ENCODE measurements around the gene GAB3.

Gene GAB3

DNA sequence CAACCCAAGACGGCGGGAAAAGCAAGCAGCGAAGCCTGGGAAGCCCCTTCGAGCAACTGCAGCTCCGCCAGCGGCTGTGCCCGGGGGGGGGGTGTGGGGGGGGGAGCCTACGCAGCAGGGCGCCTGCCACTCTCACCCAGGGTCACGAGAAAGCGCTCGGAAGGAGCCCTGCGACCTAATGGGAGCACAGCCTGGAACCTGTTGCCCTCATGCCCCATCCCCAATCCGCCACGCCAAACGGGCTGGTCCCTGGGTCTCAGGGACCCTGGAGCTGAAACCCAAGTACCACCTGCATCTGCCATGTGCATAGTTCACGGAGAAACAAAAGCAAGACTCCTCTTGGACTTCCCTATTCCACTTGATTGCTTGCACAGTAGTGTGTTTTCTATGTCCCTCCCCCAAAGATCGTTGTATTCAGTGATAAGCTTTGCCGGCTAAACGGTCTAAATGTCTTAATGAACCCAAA, 359 bp upstream of the GAB3 start:
- no peak for DNase-seq (ENCODE audit: low read depth in 3 of 3)

DNA sequence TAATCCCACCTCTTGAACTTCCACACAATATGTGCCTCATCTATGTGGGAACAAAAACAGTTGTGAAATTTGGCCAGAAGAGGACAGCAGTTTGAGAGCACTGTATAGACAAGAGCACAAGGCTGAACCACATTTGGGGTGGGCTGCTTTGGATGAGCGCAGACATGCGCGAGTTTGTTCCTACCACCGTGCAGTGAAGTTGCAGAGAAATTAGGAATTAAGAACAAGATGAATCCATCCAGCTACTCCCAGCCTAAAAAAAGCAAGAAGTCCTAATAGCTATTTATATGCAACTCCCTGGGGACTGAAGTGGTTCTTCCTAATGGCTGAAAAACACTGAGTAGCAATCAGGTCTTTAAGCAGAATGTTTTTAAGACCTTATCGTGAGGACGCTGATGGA, 1.0 kb downstream of the GAB3 start:
- DNase-seq (ENCODE audit: low read depth in 3 of 3), result no peak

DNA sequence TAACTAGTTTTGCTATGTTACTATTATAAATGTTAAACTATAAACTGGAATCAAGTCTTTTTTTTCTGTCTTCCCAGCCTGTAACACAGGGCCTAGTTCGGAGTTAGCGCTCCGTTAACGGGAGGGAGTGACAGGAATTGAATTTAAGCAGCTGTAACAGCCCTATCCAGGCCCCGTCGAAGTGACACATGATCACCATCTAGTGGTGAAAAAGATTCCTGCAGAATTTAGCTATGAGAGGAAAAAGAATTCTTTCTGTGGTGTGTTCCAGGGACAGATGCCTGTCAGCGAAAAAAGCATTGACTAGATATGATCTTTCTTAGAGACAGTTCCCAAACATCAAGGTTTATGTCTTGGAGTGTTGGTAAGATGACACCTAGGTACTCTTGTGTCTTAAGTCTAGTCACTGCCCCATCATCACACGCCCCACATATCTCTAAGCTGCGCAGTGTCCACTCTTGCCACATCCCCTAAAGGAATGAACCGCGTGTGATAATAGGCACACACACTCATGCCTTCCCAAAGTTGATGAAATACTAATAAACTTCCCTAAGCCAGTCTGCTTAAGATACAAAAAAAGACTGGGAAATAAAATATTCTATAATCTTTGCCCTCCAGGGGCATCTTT, 2.1 kb downstream of the GAB3 start:
- DNase-seq (ENCODE audit: low read depth in 3 of 3), result no peak

DNA sequence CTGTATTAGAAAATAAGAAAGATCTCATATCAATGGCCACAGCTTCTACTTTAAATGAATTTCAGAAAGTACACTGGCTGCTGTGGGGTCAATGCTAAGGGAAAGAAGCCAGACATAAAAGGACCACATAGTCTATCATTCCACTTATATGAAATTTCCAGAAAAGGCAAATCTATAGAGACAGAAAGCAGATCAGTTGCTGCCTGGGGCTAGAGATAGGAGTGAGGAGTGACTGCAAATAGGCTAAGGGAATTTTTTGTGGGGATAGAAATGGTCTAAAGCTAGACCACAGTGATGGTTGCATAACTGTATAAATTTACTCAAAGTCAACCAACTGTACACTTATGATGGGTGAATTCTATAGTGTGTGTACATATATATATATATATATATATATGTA, 8.3 kb downstream of the GAB3 start:
- DNase-seq (ENCODE audit: low read depth in 3 of 3), result no peak

DNA sequence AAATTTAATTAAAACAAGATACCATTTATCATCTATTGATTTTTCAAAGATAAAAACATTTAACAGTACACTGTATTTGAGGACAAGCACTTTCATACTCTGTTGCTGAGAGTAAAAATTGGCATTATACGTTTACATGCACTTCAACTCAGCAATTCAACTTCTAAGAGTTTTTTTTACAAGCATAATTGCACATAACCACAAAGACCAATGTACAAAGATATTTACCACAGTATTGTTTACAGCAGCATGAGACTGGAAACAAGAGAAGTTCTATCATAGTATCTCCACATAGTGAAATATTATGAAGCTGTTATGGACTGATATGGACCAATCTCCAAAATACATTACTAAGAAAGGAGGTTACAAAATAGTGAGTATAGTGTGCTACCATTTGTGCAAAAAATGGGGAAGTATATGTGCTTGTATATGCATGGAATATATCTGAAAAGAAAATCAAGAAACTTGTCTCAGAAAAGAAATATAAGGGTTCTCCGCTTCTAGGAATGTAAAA, 10.9 kb downstream of the GAB3 start:
- DNase-seq (ENCODE audit: low read depth in 3 of 3), result no peak

DNA sequence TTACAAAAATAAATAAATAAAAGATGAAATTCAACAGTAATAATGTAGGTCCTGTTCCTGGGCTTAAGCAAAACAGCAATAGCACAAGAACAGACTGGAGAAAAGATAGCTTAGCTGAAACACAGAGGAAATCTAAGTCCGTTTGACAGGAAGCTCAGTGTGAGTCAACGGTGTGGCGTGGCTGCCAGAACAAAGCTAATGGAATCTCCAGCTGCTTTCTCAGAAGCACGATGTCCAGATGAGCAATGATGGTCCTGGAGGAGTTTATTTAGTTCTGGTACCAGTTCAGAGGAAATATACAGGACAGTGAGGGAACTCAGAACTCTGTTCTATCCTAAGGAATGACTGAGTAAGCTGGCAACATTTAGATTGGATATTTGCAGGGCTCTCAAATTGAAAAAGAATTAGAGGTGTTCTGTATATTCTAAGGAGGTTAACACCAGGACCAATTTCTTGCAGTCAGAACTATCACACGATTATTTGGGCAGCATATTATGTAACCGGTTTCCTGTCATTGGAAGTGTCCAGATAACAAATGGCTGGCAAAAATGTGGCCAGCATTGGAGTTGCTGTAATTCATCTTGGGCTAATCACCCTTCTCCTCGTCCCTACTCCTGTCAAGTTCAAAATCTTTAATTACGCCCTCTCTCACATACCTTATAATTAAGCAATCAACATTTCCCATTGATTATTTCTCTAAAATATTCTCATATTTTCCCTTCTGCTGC, 12.7 kb downstream of the GAB3 start:
- DNase-seq (ENCODE audit: low read depth in 3 of 3), result no peak

DNA sequence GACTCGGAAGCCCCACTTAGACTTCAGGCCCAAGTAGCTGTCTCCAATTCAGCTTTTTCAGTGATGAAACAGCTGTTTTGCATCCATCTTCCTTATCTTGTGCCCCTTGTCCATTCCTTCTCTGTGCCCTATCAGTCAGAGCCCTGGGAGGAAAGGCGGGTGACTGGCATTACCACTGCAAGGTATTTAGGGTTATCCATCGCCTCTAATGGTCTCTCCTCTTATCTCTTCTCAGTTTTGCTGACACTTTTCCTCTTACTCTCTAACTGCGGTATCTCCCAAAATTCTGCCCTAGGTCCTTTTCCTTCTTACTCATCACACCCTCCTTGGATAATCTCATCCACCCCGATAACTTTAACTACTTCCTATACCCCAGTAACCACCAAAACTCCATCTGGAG, 13.7 kb downstream of the GAB3 start:
- no peak for DNase-seq (ENCODE audit: low read depth in 3 of 3)

DNA sequence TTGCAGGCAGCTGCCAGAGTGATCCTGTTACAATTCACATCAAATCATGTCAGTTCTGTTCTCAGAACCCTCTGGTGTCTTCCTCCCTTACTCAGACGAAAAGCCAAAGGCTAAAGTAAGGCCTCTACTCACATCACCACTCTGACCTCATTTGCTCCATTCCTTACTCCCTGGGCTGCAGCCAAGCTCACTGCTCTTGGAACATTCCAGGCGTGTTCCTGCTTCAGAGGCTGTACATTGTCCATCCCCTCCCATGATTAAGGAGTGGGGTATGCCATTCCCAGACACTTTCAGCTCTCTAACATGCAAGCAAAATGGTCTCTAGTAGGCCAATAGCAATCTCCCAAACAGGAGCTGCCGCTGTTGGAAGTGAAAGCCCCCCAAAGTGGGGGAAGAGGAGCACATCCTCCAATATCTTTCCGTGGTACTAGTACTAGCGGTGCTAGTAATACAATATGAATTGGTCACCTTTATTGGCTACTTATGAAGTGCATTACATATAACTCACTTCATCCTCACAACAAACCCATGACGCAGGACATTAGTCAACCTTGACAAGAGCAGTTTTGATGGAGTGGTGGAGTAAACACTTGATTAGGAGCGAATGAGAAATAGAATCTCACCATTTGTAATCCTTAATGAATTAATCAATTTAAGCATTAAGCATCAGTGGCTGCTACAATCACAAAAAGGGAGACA, 15.0 kb downstream of the GAB3 start:
- DNase-seq (ENCODE audit: low read depth in 3 of 3), result no peak

DNA sequence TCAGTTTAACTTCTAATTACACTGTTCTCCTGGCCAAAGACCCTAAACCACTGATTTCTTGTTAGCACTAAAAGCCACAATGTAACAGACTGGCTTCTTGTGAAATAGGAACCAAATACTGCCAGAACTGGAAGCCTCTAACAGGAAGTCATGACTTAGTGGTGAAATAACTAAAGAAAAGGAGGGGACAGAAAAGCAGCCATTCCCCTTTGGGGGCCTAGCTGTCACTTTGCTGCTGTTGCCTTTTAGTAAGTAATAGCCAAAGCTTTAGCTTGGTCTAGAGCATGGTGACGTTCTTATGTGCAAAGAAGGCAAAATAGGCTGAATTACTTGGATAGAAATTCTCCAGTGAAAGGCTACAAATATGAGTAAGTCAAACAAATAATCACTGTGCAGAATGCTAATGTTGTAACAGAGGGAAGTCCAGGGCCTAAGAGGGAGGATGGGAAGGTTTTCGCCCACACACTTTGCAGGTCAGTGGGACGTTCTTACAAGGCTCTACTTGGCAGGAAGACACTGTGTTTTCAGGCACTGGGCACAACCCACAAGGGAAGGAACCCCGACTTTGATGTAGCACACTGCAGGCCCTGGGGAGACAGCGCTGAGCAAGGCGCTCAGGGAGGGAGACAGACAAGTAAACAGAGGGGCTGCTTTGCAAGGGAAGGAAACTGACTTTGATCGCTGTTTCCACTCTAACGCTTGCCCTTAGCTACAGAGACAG, 16.7 kb downstream of the GAB3 start:
- no peak for DNase-seq (ENCODE audit: low read depth in 3 of 3)

DNA sequence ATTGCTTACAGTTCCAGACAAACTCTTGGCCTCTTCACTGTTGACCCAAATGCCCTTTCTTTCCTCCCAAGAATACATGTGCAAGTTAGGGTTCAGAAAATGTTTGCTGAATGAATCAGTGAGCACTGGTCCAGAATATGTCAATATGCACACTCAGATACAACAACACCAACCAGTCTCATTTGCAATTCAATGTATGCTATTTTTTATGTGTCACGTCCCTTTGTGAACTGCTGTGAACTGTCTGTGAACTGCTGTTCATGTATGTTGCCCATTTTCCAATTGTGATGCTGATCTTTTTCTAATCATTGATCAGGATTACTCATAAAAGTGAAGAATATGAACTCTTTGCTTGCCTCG, 17.8 kb downstream of the GAB3 start:
- no peak for DNase-seq (ENCODE audit: low read depth in 3 of 3)

DNA sequence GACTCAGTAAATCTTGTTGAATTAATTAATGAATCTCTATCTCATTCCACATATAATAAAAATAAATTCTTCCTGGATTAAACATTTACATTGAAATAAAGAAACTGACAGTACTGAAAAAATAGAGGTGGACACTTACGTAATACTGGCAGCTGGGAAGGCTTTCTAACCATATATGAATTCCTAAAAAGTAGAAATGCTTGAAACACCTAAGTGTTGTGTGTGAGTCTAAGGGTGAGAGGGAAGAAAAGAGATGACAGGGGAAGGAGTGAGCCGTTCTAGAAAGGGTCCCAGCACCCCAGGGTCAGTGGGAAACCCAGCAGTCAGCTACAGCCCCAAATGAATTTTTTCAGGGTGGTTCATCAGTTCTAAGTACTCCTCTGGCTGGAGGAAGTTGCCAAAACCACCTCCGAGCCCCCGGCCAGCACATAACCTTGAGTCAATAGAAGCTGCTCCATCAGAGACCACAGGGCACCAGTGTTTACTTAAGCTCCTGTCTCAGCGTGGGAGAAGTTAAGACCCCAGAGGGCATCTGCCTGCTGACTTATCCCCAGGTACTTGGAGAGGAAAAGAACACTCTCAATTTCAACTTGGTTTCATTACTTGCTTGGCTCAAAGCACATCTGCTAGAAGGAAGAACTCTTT, 18.3 kb downstream of the GAB3 start:
- DNase-seq (ENCODE audit: low read depth in 3 of 3), result no peak

DNA sequence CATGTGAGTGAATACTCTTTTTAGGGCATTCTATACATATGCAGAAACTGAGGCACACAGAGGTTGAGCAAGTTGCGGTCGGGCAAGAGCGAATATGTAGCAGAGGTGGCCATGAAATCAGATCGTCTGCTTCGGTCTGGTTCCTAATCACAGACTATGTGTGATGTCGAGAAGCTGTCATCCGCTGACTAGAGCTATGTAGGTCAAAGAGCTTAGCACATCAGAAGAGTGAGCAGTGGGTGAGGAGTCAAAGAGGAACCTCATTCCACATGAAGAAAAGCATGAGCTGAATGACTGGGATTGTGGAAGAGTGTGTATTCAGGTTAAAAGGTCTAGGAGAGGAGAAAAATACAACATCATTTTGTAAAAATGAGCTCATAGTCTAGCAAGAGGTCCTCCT, 19.0 kb downstream of the GAB3 start:
- no peak for DNase-seq (ENCODE audit: low read depth in 3 of 3)

DNA sequence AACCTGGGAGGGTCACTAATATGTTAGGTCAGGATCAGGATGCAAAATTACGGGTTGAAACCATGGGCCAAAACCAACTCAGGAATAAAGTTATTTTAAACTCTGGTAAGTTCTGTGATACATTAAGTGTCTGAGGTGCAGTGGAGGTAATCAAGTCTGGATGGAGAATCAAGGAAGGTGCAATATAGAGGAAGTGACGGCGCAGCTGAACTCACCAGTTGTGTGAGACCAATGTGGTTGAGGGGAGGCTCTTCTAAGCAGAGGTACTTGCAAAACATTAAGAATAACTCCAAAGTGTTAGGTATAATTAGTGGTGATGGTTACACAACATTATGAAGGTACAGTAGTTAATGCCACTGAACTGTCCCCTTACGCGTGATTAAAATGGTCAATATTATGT, 19.7 kb downstream of the GAB3 start:
- no peak for DNase-seq (ENCODE audit: low read depth in 3 of 3)

DNA sequence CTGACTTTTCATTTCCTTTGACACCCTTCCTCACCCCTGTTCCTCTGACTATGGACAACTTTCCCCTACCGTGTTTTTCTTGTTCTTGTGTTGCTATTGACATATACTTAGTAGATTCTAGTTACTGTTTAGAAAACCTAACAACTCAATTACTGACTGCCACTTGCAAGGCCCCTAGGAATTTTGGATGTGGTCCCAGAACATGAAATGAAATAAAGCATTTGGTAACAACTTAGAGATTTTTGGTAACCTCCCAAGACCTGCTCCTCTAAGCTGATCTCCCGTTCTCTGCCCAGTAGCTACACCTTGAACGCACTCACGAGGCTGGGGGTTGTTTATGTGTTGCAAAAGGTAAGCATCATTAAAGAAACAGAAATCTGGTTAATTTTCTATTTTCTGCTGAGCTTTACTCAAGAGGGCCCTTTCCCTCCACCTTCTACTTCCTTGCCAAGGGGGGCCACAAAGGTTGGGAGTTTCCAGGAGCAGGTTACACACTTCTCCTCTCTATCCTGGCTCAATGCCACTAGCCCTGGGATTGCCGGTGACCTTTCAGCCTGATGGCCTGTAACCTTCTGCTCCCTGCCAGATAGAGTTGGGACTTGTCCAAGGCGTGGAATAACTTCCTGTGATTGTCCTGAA, 20.5 kb downstream of the GAB3 start:
- DNase-seq (ENCODE audit: low read depth in 3 of 3), result no peak

DNA sequence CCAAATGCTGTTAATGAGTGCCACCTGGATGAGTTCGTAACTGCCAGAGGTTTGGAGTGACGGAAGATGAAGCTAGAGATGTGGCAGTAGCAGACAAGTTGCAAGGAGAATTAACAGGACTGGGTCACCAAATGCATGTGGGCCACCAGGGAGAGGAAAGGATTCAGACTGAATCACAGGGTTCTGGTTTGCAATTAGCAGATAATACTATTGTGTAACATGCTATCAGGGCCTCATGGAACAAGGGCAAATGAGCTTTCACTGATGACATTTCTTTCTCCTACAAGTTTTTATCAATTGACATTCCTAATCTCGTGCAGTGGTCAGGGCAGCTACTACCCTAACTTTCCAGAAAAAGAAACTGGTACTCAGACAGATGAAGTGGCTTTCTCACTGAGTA, 21.4 kb downstream of the GAB3 start:
- no peak for DNase-seq (ENCODE audit: low read depth in 3 of 3)

DNA sequence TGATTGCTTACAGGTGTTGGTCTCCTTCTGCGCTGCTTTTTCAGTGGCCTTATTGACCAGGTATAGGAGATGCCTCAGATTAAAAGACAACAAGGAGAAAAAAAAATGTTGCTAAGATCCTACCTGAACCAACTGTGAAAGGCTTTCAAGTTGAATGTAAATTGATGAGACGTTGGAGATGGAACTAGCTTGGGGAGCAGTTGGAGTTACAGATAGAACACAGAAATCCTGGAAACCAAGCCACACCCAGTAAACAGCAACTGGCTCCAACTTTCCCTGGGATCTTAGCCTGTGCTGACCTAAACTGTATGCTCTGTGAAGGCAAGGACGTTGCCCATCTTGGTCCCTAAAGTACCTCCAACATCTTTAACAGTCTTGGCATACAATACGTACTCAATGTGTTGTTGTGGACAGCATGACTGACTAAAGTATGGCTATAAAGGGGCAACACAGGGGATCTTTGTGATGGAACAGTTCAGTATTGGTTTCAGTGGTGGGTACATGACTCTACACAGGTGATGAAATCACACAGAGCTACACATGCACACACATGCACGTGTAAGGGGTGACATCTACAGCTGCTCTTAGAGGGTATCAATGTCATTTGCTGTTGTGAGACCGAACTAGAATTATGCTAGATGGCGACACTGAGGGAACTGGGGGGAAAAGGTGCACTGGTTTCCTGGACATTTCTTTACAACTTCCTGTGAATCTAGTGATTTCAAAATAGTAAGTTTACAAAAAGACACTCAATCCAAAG, 22.3 kb downstream of the GAB3 start:
- DNase-seq (ENCODE audit: low read depth in 3 of 3), result no peak

DNA sequence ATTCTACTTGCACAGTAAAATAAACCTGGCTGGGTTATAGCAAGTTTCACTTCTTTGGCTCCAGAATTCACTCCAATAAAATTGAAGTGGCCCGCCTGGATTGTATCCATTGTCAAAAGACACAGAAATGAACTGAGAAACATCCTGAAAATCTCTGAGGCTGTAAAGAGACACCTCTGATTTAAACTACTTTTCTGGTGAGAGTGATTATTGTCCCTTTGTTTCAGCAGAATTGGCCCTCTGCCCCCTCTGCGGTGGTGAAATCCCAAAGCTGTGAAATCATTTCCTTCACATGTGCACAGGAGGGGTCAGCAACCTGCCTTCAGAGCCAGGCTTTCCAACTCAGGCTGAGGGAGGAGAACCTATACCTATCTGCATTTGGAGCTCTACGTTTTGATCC, 23.0 kb downstream of the GAB3 start:
- no peak for DNase-seq (ENCODE audit: low read depth in 3 of 3)

DNA sequence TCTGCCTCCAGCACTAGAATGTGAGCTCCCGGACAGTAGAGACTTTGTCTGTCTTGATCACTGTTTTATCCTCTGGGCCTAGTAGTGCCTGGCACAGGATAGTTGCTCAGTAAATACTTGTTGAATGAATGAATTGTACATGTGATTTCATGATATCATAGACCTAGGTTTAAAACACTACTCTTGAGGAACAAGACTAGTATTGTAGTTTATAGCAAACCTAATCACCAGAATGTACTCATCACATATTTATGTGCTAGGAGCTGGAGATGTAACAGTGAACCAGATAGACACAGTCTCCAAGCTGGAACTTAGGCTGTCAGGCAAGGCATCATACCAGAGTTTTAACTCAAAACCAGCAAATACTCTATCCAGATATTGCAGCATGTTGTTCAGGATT, 23.5 kb downstream of the GAB3 start:
- DNase-seq (ENCODE audit: low read depth in 3 of 3), result no peak

DNA sequence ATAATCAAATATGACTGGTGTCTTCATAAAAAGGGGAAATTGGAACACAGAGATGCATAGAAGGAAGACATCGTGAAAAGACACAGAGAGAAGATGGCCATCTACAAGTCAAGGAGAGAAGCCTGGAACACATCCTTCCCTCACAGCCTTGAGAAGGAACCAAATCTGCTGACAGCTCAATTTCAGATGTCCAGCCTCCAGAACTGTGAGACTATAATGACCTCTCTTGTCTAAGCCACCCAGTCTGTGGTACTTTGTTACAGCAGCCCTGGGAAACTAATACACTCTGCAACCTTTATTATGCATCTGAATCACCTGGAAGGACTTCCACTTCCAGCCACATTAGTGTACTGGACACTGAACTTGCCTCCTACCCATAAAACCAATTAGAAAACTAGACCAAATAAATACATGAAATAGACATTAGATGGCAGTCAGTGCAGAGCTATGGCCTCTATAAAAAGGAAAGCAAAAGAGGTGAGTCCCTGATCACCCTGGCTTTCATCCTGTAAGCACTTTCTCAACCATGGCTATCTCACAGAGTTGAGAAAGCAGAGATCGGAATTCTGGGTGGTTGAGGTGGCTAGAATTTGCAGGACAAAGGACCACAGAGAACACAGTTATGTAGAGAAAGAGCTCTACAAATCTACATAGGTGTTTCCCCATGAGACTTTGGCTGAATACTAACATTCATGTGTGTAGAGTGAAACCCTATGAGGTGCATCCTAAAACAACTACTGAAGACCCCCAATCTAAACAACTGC, 25.7 kb downstream of the GAB3 start:
- no peak for DNase-seq (ENCODE audit: low read depth in 3 of 3)

DNA sequence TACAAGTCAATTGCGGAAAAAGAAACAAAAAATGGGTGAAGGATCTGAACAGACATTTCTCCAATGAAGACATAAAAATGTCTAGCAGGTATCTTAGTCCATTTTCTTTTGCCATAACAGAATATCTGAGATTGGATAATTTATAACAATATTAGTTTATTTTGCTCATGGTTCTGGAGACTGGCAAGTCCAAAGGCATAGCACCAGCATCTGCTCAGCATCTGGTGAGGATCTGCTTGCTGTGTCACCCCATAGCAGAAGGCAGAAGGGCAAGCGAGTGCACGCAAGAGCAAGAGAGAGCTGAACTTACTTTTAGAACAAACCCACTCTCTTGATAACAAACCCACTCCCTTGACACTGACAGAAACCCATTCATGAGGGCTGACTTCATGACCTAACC, 29.7 kb downstream of the GAB3 start:
- DNase-seq (ENCODE audit: low read depth in 3 of 3), result no peak

Measured in stimulated activated CD4-positive, alpha-beta T cell treated with anti-CD3 and anti-CD28 coated beads, TNF-alpha, amount 100 ng/mL, for 48 hours (primary cell).